GM18907 (cell line): ENCODE data around the gene FOXO3.

Experiments
- ATAC-seq: cut with Tn5 transposase; IDR thresholded peaks from one replicate; pipeline ENCODE4 v1.9.1; 2021; ENCODE audit warnings: mild to moderate bottlenecking, moderate library complexity; ENCODE audit not compliant: unreplicated experiment

FOXO3 gene

GRCh38 chr6:108706649-108707048 is 145.9 kb downstream of the FOXO3 start:
- no peak for ATAC-seq

GRCh38 chr6:108707328-108707976 is 146.7 kb downstream of the FOXO3 start:
- no peak for ATAC-seq

GRCh38 chr6:108710030-108710429 is 149.3 kb downstream of the FOXO3 start:
- no peak for ATAC-seq

- no peak for ATAC-seq
Observed at GRCh38 chr6:108710551-108710950, 149.8 kb downstream of the FOXO3 start.

- no peak for ATAC-seq
Observed at GRCh38 chr6:108711071-108711470, 150.4 kb downstream of the FOXO3 start.

- ATAC-seq = no peak
Observed at GRCh38 chr6:108711826-108712225, 151.1 kb downstream of the FOXO3 start.

- no peak for ATAC-seq
Observed at GRCh38 chr6:108712946-108713345, 152.2 kb downstream of the FOXO3 start.

- ATAC-seq = no peak
Observed at GRCh38 chr6:108714101-108714765, 153.5 kb downstream of the FOXO3 start.

GRCh38 chr6:108714766-108715414 is 154.2 kb downstream of the FOXO3 start:
- no peak for ATAC-seq

GRCh38 chr6:108715832-108716231 is 155.1 kb downstream of the FOXO3 start:
- no peak for ATAC-seq

- ATAC-seq = no peak
Observed at GRCh38 chr6:108716801-108717791, 156.4 kb downstream of the FOXO3 start.

- no peak for ATAC-seq
Observed at GRCh38 chr6:108719477-108719876, 158.8 kb downstream of the FOXO3 start.

GRCh38 chr6:108720827-108721226 is 160.1 kb downstream of the FOXO3 start:
- ATAC-seq = no peak

GRCh38 chr6:108721286-108721685 is 160.6 kb downstream of the FOXO3 start:
- ATAC-seq = no peak

- no peak for ATAC-seq
Observed at GRCh38 chr6:108723594-108723993, 162.9 kb downstream of the FOXO3 start.

- no peak for ATAC-seq
Observed at GRCh38 chr6:108726726-108727339, 166.1 kb downstream of the FOXO3 start.

GRCh38 chr6:108727966-108728730 is 167.4 kb downstream of the FOXO3 start:
- no peak for ATAC-seq

- ATAC-seq = no peak
Observed at GRCh38 chr6:108728826-108729225, 168.1 kb downstream of the FOXO3 start.

- no peak for ATAC-seq
Observed at GRCh38 chr6:108730635-108731515, 170.2 kb downstream of the FOXO3 start.
